ENCODE measurements around the gene TINAGL1.

Gene TINAGL1

DNA sequence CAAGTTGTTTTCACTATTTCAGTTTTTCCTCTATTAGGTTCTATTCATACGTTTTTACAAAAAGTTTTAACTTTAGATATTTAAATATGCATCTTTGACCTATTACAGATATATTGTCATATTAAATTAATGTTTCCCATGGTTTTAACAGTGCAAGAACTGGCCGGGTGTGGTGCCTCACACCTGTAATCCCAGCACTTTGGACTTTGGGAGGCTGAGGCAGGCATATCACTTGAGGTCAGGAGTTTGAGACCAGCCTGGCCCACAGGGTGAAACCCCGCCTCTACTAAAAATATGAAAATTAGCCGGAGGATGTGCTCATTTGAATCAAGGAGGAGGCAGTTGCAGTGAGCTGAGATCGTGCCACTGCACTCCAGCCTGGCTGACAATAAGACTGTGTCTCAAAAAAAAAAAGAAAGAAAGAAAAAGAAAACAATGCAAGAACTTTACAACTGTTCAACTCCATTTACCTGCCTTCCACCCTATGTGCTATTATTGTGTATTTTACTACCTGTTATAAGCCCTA is 19.8 kb upstream of the TINAGL1 start:
- Mint-ChIP-seq H3K4me3 (no peak overlapping the region), H3K4me1 (ENCODE audit: low read depth) (no peaks in the 10 kb centered on the region), H3K27me3 (peaks cover 21% of the 10 kb centered on the region), H3K9me3 (peaks cover 3% of the 10 kb centered on the region), H3K27ac (no peak overlapping the region), H3K36me3 (ENCODE audit: low read depth) (no peaks in the 10 kb centered on the region)

DNA sequence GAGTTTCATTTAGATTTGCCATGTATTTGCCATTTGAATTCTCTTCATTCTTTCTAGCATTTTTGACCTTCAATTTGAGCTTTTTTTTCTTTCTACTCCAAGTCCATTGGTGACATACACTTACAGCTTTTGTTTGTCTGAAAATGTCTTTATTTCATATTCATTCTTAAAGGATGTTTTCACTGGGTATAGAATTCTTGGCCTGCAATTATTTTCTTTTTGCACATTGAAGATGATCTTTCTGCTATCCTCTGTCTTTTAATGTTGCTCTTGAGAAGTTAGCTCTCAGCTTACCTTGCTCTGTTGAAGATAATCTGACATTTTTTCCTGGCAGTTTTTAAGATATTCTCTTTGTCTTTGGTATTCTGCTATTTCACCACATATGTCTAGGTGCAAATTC is 16.6 kb upstream of the TINAGL1 start:
- Mint-ChIP-seq H3K27ac (no peak overlapping the region), H3K9me3 (peaks cover 3% of the 10 kb centered on the region), H3K27me3 (peaks cover 26% of the 10 kb centered on the region), H3K4me3 (no peak overlapping the region), H3K36me3 (ENCODE audit: low read depth) (no peaks in the 10 kb centered on the region), H3K4me1 (ENCODE audit: low read depth) (no peaks in the 10 kb centered on the region)

DNA sequence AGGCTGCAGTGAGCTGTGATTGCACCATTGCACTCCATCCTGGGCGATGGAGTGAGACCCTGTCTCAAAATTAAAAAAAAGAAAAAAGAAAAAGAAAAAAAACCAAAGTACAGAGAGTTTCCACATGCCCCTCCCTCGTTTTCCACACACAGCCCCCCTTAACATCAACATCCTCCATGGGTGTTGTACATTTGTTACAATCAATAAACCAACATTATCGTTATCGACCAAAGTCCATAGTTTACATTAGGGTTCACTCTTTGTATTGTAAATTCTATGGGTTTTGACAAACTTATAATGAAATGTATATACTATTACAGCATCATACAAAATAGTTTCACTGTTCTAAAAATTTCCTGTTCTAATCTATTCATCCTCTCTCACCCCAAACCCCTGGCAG is 15.9 kb upstream of the TINAGL1 start:
- peaks cover 3% of the 10 kb centered on the region for H3K9me3 Mint-ChIP-seq
- no peak overlapping the region for H3K27ac Mint-ChIP-seq
- no peaks in the 10 kb centered on the region for H3K36me3 Mint-ChIP-seq (ENCODE audit: low read depth)
- peaks cover 26% of the 10 kb centered on the region for H3K27me3 Mint-ChIP-seq
- no peaks in the 10 kb centered on the region for H3K4me1 Mint-ChIP-seq (ENCODE audit: low read depth)
- no peak overlapping the region for H3K4me3 Mint-ChIP-seq

DNA sequence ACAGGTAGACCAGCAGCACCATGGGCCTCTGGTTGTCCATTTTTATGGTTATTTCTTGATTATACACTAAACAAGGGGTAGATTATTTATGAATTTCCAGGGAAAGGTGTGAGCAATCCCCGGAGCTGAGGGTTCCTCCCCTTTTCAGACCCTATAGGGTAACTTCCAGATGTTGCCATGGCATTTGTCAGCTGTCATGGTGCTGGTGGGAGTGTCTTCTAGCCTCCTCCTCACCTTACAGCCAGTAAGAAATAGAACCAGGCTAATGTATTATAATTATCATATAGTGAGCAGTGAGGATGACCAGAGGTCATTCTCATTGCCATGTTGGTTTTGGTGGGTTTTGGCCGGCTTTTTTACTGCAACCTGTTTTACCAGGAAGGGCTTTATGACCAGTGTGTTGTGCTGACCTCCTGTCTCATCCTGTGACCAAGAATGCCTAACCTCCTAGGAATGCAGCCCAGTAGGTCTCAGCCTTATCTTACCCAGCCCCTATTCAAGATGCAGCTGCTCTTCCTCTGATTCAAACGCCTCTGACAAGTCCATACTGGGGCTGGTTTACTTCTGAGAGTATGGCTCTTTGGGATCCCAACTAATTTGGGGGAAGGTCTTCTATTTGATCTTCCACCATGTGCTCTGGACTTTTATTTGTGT is 13.5 kb upstream of the TINAGL1 start:
- Mint-ChIP-seq H3K9me3 (peaks cover 3% of the 10 kb centered on the region), H3K4me3 (no peak overlapping the region), H3K36me3 (ENCODE audit: low read depth) (no peaks in the 10 kb centered on the region), H3K27ac (no peak overlapping the region), H3K4me1 (ENCODE audit: low read depth) (no peaks in the 10 kb centered on the region), H3K27me3 (peaks cover 23% of the 10 kb centered on the region)

DNA sequence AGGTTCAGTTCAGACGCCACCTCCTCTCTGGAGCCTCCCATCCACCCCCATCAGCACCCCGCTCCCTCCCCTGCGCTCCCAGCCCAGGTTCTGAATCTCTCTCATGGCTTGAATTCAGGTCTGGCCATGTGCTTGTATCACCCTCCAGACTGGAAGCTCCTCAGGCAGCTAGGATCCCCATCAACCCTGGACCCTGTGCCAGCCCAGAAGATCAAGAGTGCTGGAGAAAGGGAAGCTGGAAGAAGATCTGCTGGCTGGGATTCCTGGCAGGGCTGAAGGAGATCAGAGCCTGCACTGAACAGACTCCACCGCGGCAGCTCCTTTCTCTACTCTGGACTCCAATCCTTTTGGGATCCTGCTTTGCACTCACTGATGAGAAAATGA is 11.7 kb upstream of the TINAGL1 start:
- no peaks in the 10 kb centered on the region for H3K4me1 Mint-ChIP-seq (ENCODE audit: low read depth)
- no peaks in the 10 kb centered on the region for H3K36me3 Mint-ChIP-seq (ENCODE audit: low read depth)
- H3K4me3 Mint-ChIP-seq, result no peak overlapping the region
- H3K27me3 Mint-ChIP-seq, result peaks cover 15% of the 10 kb centered on the region
- H3K27ac Mint-ChIP-seq, result no peak overlapping the region
- peaks cover 3% of the 10 kb centered on the region for H3K9me3 Mint-ChIP-seq

DNA sequence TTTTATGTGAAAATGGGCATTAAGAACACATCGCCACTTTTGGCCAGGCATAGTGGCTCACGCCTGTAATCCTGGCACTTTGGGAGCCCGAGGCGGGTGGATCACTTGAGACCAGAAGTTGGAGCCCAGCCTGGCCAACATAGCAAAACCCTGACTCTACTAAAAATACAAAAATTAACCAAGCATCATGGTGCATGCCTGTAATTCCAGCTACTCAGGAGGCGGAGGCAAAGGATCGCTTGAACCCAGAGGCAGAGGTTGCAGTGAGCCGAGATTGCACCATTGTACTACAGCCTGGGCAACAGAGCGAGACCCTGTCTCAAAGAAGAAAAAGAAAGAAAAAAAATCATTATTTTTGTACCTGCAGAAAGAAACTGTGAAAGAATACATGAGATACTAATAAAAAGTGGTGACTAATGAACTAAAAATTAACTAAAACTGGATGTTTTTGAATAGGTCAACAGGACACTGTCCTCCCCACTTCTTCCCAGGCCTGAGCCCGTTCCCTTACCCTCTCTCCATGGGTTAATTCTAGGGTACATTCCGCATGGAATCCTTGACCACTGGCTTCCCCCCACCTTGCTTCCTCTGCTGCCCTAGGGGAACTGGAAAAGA is 8.3 kb upstream of the TINAGL1 start:
- Mint-ChIP-seq H3K9me3 (no peaks in the 10 kb centered on the region), H3K4me1 (ENCODE audit: low read depth) (no peaks in the 10 kb centered on the region), H3K27me3 (peaks cover 3% of the 10 kb centered on the region), H3K4me3 (no peak overlapping the region), H3K27ac (no peak overlapping the region), H3K36me3 (ENCODE audit: low read depth) (no peaks in the 10 kb centered on the region)

DNA sequence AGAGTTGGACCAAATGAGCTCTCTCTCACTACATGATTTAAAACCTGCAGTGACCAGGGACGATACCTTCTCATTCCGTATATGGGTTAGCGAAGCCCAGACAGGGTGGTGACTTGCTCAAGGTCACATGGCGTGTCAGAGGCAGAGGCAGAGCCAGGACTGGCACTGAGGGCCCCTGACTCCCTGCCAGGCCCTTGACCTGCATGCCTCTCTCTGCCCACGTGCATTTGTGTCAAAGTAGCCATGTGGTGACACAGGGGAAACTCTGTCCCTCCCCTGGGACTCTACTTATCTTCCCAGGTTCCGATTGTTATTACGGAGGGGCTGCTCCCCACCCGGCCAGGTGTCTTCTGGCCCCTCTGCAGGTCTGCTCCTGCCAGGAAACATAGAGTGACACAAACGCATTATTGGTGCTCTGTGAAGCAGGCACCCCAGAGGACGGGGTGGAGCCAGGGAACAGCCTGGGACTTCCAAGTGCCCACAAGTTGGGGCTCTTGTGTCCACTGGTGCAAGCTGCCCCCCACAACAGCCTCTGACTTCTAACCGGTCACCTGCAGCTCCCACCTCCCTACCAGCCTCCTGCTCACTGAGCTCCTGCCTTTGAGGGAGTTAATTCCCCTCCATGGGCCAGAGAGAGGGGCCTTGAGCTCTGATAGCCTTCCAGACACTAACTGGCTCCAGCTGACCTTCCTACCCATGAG is 7.3 kb upstream of the TINAGL1 start:
- H3K4me1 Mint-ChIP-seq (ENCODE audit: low read depth), result no peaks in the 10 kb centered on the region
- H3K27ac Mint-ChIP-seq, result no peak overlapping the region
- H3K4me3 Mint-ChIP-seq, result no peak overlapping the region
- H3K9me3 Mint-ChIP-seq, result no peaks in the 10 kb centered on the region
- H3K36me3 Mint-ChIP-seq (ENCODE audit: low read depth), result no peaks in the 10 kb centered on the region
- no peaks in the 10 kb centered on the region for H3K27me3 Mint-ChIP-seq

DNA sequence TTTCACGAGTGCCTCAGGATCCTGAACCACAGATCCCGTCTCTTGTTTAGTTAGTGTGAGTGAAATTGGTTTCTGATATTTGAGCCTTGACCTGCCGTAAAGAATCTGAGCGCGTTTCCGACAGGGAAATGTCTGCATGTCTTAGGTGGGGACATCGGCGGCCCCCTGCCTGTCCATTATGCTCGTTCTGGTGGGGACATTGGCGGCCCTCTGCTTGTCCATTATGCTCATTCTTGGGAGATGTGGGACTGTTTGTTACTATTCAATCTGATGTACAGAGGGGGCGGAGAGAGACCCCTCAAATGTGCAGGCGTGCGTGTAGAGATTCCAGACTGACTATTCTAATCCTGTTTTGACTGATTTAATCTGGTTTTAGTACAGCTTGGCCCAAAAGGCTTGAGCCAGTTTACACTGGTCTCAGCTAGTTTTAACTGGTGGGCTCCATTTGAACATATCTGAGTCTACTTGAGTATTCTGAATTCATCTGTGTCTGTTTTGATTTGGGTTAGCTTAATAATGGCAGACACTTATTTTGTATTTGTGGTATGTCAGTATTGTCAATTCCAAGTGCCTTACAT is 6.6 kb upstream of the TINAGL1 start:
- Mint-ChIP-seq H3K27ac (no peak overlapping the region), H3K27me3 (peaks cover 3% of the 10 kb centered on the region), H3K36me3 (ENCODE audit: low read depth) (no peaks in the 10 kb centered on the region), H3K9me3 (no peaks in the 10 kb centered on the region), H3K4me3 (no peak overlapping the region), H3K4me1 (ENCODE audit: low read depth) (no peaks in the 10 kb centered on the region)

DNA sequence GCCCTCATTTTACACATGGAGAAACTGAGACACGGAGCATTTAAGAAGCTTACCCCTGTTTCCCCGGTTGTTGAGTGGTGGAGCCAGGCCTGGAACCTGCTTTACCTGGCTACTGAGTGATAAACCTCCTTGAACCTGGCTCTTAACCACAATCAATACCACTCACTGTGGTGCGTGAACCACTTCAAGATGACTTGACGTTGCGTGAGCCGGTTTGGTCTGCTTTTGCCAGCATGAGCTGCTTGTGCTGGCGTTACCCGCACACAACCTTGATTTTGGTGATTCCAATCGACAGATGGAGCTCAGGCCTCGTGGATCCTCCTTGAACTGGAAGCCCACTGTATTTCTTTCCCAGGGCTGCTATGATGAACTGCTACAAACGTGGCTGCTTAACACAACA is 6.1 kb upstream of the TINAGL1 start:
- no peak overlapping the region for H3K27ac Mint-ChIP-seq
- no peaks in the 10 kb centered on the region for H3K4me1 Mint-ChIP-seq (ENCODE audit: low read depth)
- no peak overlapping the region for H3K4me3 Mint-ChIP-seq
- H3K9me3 Mint-ChIP-seq, result no peaks in the 10 kb centered on the region
- H3K36me3 Mint-ChIP-seq (ENCODE audit: low read depth), result no peaks in the 10 kb centered on the region
- H3K27me3 Mint-ChIP-seq, result peaks cover 3% of the 10 kb centered on the region

DNA sequence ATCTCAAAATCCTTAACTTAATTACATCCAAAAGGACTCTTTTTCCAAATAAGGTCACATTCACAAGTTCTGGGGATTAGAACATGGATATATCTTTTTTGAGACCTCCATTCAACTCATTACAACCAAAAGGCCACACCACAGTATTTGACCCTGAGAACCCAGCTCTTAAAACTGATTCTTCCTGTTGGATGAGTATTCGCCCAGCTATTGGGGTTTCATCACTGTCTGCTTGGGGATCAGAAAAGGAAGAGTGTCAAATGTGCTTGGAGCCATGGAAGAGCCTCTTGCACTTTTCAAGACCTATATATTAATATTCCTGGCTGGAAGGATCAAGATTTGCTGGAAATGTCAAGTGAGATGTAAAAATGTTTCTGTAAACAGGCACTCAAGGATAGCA is 5.4 kb upstream of the TINAGL1 start:
- Mint-ChIP-seq H3K4me1 (ENCODE audit: low read depth) (no peaks in the 10 kb centered on the region), H3K27ac (no peak overlapping the region), H3K27me3 (peaks cover 4% of the 10 kb centered on the region)

DNA sequence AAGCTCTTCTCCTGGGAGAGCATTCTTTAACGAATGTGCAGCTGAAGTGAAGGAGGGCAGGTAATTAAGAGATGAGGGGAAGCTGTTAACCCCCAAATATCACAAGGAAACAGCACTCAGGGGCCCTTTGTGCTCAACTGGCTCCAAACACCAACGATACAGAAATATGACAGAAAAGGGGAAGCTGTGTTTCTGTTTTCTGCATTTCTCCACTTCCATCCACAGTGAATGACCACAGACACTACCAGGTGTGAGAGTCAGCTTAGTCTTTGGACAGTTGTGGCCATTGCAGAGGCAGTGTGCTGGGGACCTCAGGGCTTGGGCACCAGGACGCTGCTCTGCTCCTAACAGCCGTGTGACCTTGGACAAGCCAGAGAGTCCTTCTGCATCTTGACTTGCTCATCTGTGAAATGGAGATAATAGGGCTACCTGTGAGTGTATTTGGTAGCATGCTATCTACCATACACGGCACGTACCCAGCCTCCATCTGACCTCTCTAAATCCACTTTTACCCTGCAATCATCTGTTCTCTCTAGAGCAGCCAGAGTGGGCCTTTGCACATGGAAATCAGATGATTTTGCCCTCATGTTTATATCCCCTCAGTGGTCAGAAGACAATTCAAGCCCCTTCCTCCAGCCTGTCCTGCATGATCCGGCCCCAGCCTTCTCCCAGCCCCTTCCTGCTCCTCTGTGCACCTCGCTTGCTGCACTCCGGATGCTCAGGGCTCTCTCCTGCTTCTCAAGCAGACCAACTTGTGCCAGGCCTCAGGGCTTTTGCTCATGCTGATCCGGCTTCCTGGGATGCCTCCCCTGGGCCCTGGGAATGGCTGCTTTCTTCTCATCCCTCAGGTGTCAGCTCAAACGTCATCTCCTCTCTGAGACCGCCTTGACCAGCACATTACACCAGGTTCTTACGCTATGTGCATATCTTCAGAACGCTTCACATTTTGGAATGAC is 4.7 kb upstream of the TINAGL1 start:
- Mint-ChIP-seq H3K9me3 (no peaks in the 10 kb centered on the region), H3K36me3 (ENCODE audit: low read depth) (no peaks in the 10 kb centered on the region), H3K4me3 (no peak overlapping the region), H3K4me1 (ENCODE audit: low read depth) (no peaks in the 10 kb centered on the region), H3K27ac (no peak overlapping the region), H3K27me3 (peaks cover 7% of the 10 kb centered on the region)

More for the DNA sequence above, 5.4 kb upstream of the TINAGL1 start:
- H3K9me3 Mint-ChIP-seq, result no peaks in the 10 kb centered on the region
- no peaks in the 10 kb centered on the region for H3K36me3 Mint-ChIP-seq (ENCODE audit: low read depth)
- H3K4me3 Mint-ChIP-seq, result no peak overlapping the region

DNA sequence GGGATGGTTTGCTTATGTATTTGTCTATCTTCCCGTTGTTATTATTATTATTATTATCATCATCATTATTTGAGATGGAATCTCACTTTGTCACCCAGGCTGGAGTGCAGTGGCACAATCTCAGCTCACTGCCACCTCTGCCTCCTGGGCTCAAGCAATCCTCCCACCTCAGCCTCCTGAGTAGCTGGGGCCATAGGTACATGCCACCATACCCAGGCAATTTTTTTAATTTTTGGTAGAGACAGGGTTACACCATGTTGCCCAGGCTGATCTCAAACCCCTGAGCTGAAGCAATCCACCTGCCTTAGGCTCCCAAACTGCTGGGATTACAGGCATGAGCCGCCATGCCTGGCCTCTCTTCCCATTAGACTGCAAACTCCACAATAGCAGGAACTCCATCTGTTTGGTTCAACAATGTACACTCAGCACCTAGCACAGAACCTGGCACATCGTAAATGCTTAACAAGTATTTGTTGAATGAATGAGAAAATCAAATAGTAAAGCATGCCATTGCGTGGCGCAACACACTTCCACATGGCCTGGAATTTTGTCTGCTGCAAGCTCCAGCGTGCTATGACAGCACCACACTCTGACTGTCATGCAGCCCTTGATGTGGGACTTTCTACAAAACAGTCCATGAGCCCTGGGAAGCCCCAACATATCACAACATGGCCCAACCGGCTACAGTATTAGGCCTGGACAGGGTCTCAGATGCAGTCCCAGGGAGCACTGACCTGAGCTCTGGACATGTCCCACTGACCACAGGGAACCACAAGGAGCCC is 3.8 kb upstream of the TINAGL1 start:
- Mint-ChIP-seq H3K27me3 (peaks cover 10% of the 10 kb centered on the region), H3K36me3 (ENCODE audit: low read depth) (no peaks in the 10 kb centered on the region), H3K4me1 (ENCODE audit: low read depth) (no peaks in the 10 kb centered on the region), H3K9me3 (no peaks in the 10 kb centered on the region), H3K27ac (no peak overlapping the region), H3K4me3 (no peak overlapping the region)

DNA sequence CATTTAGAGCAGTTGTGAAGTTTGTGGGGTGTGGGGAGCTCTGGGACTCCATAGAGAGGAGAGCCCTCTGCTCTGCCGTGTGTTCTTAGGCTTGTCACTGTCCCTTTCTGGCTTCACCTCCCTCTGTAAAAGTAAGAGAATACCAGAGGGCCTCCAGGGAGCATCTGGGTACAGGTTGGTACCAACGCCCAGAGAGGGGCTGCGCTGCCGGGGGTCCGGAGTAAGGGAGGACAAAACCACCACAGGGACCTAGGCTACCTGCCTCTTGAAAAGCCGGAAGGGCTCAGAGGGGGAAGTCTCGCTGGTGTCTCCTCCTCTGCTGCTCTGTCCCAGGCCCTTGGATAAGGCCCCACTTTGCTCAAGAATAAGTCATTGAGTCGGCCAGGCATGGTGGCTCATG is 3.1 kb upstream of the TINAGL1 start:
- no peaks in the 10 kb centered on the region for H3K9me3 Mint-ChIP-seq
- no peak overlapping the region for H3K27ac Mint-ChIP-seq
- no peaks in the 10 kb centered on the region for H3K4me1 Mint-ChIP-seq (ENCODE audit: low read depth)
- H3K36me3 Mint-ChIP-seq (ENCODE audit: low read depth), result no peaks in the 10 kb centered on the region
- peaks cover 10% of the 10 kb centered on the region for H3K27me3 Mint-ChIP-seq
- no peak overlapping the region for H3K4me3 Mint-ChIP-seq

Data from stimulated activated naive CD8-positive, alpha-beta T cell treated with anti-CD3 and anti-CD28 coated beads, Interleukin-15, Interleukin-2, amounts not matched to agents 100 ng/mL and 50 ng/mL, for 24 hours (primary cell).